ENCODE measurements around the gene RPGRIP1L. TPM values are rescaled to one million over a fixed set of nuclear protein-coding genes. Genes with fewer than 3 reads are reported as not detected.
"Not testable (repeated sequence)": the region's sequence is repeated elsewhere in the genome, so short reads cannot be mapped to it uniquely, and the experiment has no call there.

Gene RPGRIP1L
- total RNA-seq, 1 donor from 2014 or later: 4.4 TPM

- H3K9me3 ChIP-seq: no peaks in the 10 kb centered on the region
- H3K27me3 ChIP-seq: no peaks in the 10 kb centered on the region
- H3K4me1 ChIP-seq: peaks cover 30% of the 10 kb centered on the region
- H3K36me3 ChIP-seq: no peaks in the 10 kb centered on the region
- peak overlapping the region; percentile 66 to 91 for H3K4me3 ChIP-seq
- DNase-seq (ENCODE audit: extremely low spot score in 2 of 2): no peak
- H3K27ac ChIP-seq: peak overlapping the region; percentile 72
- TF ChIP-seq POLR2A (IDR thresholded peaks at IDR 0.05) (no peak), CTCF (IDR thresholded peaks at IDR 0.05) (no peak), POLR2AphosphoS5 (IDR thresholded peaks at IDR 0.05; ENCODE audit: insufficient read depth in 1 of 2, low read depth in 1 of 2) (no peak)
- intact Hi-C loops (cut with DNase I): no loop called here
Measured at GRCh38 chr16:53704445-53704813, 770 bp upstream of the RPGRIP1L start.

GRCh38 chr16:53698271-53698670 is 5.4 kb downstream of the RPGRIP1L start:
- H3K4me3 ChIP-seq; H3K4me1 ChIP-seq; DNase-seq (ENCODE audit: extremely low spot score in 2 of 2); H3K27ac ChIP-seq; H3K9me3 ChIP-seq; intact Hi-C loops (cut with DNase I); H3K36me3 ChIP-seq; H3K27me3 ChIP-seq: not testable (repeated sequence)

- Histone ChIP-seq H3K27me3 (no peaks in the 10 kb centered on the region), H3K4me3 (no peak overlapping the region), H3K4me1 (no peaks in the 10 kb centered on the region), H3K9me3 (no peaks in the 10 kb centered on the region), H3K36me3 (peaks cover 0 to 12% of the 10 kb centered on the region in 2 donors), H3K27ac (no peak overlapping the region)
- no peak for TF ChIP-seq CTCF (IDR thresholded peaks at IDR 0.05)
- no peak for TF ChIP-seq POLR2AphosphoS5 (IDR thresholded peaks at IDR 0.05; ENCODE audit: insufficient read depth in 1 of 2, low read depth in 1 of 2)
- TF ChIP-seq POLR2A (IDR thresholded peaks at IDR 0.05): no peak
- intact Hi-C loops (cut with DNase I): no loop called here
- no peak for DNase-seq (ENCODE audit: extremely low spot score in 2 of 2)
Measured at GRCh38 chr16:53695070-53695469, 8.6 kb downstream of the RPGRIP1L start.

- no peak overlapping the region for H3K27ac ChIP-seq
- H3K36me3 ChIP-seq: peaks cover 0 to 12% of the 10 kb centered on the region in 2 donors
- intact Hi-C loops (cut with DNase I): no loop called here
- H3K9me3 ChIP-seq: no peaks in the 10 kb centered on the region
- H3K27me3 ChIP-seq: no peaks in the 10 kb centered on the region
- H3K4me3 ChIP-seq: no peak overlapping the region
- TF ChIP-seq POLR2A (IDR thresholded peaks at IDR 0.05): no peak
- no peak for TF ChIP-seq CTCF (IDR thresholded peaks at IDR 0.05)
- TF ChIP-seq POLR2AphosphoS5 (IDR thresholded peaks at IDR 0.05; ENCODE audit: insufficient read depth in 1 of 2, low read depth in 1 of 2): no peak
- no peak for DNase-seq (ENCODE audit: extremely low spot score in 2 of 2)
- H3K4me1 ChIP-seq: no peaks in the 10 kb centered on the region
Measured at GRCh38 chr16:53693320-53693719, 10.3 kb downstream of the RPGRIP1L start.

GRCh38 chr16:53692146-53692545 is 11.5 kb downstream of the RPGRIP1L start:
- no peak overlapping the region for H3K27ac ChIP-seq
- TF ChIP-seq POLR2A (IDR thresholded peaks at IDR 0.05): no peak
- no peak for TF ChIP-seq CTCF (IDR thresholded peaks at IDR 0.05)
- TF ChIP-seq POLR2AphosphoS5 (IDR thresholded peaks at IDR 0.05; ENCODE audit: insufficient read depth in 1 of 2, low read depth in 1 of 2): no peak
- H3K36me3 ChIP-seq: peaks cover 0 to 12% of the 10 kb centered on the region in 2 donors
- no peaks in the 10 kb centered on the region for H3K27me3 ChIP-seq
- no peaks in the 10 kb centered on the region for H3K9me3 ChIP-seq
- no peak overlapping the region for H3K4me3 ChIP-seq
- no peak for DNase-seq (ENCODE audit: extremely low spot score in 2 of 2)
- no peaks in the 10 kb centered on the region for H3K4me1 ChIP-seq
- intact Hi-C loops (cut with DNase I): no loop called here

GRCh38 chr16:53690771-53691170 is 12.9 kb downstream of the RPGRIP1L start:
- H3K27ac ChIP-seq: no peak overlapping the region
- H3K9me3 ChIP-seq: no peaks in the 10 kb centered on the region
- H3K27me3 ChIP-seq: no peaks in the 10 kb centered on the region
- TF ChIP-seq CTCF (IDR thresholded peaks at IDR 0.05) (no peak), POLR2AphosphoS5 (IDR thresholded peaks at IDR 0.05; ENCODE audit: insufficient read depth in 1 of 2, low read depth in 1 of 2) (no peak), POLR2A (IDR thresholded peaks at IDR 0.05) (no peak)
- intact Hi-C loops (cut with DNase I): no loop called here
- H3K36me3 ChIP-seq: peaks cover 0 to 12% of the 10 kb centered on the region in 2 donors
- no peak overlapping the region for H3K4me3 ChIP-seq
- H3K4me1 ChIP-seq: no peaks in the 10 kb centered on the region
- DNase-seq (ENCODE audit: extremely low spot score in 2 of 2): no peak
